HL-60 (cell line): ENCODE measurements around the gene RERE.

Experiments
- GABPA ChIP-seq: IDR thresholded peaks from 2 replicates; pipeline ENCODE4 v1.6.1; 2012; ENCODE audit warnings: low read depth
- POLR2AphosphoS5 ChIP-seq: IDR thresholded peaks from 2 replicates; pipeline ENCODE4 v1.6.1; 2012; ENCODE audit warnings: low read depth
- TF ChIP-seq, protein P1 (sequence below): IDR thresholded peaks from one replicate; pipeline ENCODE4 v1.5.1; 2011; ENCODE audit warnings: low read length, control low read depth, inconsistent platforms; ENCODE audit not compliant: insufficient read depth
- TF ChIP-seq, protein P2 (sequence below): IDR thresholded peaks from 2 replicates; pipeline ENCODE4 v1.6.1; 2012; ENCODE audit warnings: low read depth; ENCODE audit not compliant: insufficient replicate concordance

DNA sequence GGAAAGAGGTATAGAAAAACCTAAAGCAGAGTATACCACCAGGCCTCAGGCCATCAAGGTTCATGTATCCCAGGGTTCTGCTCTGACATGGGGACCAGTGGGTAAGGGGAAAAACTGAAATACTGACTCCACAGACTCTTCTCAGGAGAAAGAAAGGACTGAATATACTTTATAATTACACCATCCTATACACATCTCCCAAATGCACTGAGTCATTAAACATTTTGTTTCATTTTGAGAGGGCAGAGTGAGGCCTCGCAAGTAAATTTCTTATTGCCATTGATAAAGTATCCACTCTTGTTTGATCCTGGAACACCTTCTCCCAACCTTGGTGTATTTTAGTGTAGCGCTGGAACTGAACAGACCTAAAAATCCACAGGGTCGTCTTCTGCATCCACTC lies 251.6 kb downstream of the RERE start:
- TF ChIP-seq, protein P1, sequence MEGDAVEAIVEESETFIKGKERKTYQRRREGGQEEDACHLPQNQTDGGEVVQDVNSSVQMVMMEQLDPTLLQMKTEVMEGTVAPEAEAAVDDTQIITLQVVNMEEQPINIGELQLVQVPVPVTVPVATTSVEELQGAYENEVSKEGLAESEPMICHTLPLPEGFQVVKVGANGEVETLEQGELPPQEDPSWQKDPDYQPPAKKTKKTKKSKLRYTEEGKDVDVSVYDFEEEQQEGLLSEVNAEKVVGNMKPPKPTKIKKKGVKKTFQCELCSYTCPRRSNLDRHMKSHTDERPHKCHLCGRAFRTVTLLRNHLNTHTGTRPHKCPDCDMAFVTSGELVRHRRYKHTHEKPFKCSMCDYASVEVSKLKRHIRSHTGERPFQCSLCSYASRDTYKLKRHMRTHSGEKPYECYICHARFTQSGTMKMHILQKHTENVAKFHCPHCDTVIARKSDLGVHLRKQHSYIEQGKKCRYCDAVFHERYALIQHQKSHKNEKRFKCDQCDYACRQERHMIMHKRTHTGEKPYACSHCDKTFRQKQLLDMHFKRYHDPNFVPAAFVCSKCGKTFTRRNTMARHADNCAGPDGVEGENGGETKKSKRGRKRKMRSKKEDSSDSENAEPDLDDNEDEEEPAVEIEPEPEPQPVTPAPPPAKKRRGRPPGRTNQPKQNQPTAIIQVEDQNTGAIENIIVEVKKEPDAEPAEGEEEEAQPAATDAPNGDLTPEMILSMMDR = no peak
- TF ChIP-seq GABPA (no peak), POLR2AphosphoS5 (no peak)
- TF ChIP-seq, protein P2, sequence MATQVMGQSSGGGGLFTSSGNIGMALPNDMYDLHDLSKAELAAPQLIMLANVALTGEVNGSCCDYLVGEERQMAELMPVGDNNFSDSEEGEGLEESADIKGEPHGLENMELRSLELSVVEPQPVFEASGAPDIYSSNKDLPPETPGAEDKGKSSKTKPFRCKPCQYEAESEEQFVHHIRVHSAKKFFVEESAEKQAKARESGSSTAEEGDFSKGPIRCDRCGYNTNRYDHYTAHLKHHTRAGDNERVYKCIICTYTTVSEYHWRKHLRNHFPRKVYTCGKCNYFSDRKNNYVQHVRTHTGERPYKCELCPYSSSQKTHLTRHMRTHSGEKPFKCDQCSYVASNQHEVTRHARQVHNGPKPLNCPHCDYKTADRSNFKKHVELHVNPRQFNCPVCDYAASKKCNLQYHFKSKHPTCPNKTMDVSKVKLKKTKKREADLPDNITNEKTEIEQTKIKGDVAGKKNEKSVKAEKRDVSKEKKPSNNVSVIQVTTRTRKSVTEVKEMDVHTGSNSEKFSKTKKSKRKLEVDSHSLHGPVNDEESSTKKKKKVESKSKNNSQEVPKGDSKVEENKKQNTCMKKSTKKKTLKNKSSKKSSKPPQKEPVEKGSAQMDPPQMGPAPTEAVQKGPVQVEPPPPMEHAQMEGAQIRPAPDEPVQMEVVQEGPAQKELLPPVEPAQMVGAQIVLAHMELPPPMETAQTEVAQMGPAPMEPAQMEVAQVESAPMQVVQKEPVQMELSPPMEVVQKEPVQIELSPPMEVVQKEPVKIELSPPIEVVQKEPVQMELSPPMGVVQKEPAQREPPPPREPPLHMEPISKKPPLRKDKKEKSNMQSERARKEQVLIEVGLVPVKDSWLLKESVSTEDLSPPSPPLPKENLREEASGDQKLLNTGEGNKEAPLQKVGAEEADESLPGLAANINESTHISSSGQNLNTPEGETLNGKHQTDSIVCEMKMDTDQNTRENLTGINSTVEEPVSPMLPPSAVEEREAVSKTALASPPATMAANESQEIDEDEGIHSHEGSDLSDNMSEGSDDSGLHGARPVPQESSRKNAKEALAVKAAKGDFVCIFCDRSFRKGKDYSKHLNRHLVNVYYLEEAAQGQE = no peak
